Measurements from ENCODE around the gene FMNL2. TPM values are rescaled to one million over a fixed set of nuclear protein-coding genes. Genes with fewer than 3 reads are reported as not detected.
A peak's percentile ranks its signal among the peaks of the same experiment; 100 is the strongest.

The FMNL2 gene
- polyA plus RNA-seq (2013, experiment 1 of 2), result 37.5 TPM
- polyA plus RNA-seq (2013, experiment 2 of 2), result 33.6 TPM

DNA sequence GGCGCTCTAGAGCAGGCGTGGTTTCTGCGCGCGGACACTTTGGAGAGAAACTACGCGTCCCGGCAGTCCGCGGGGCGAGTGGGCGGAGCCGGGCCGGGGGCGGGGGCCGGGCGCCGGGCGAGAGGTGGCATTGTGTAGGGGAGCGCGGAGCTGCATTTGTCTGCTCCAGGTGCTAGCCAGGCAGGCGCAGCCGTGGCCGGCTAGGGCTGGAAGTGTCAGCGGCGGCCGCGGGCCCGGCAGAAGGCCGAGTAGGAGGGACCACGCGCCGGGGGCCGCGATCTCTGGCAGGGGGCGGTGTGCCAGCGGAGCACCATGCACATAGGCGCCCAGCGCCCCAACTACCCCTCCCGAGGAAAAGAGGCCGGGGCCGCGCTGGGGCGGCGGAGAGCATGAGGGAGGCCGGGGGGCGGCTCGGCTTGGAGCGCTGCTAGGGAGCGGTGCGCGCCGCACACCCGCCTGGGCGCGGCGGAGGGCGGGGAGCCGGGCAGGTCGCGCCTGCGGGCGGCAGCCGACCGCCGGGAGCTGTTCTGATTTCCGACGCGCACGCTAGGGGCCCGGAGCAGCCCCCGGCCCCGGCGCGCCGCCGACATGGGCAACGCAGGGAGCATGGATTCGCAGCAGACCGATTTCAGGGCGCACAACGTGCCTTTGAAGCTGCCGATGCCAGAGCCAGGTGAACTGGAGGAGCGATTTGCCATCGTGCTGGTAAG, at the start of gene FMNL2:
FMNL2 (plus strand) TSS at position 159 of the 710 bp plus-strand sequence.
- H3K36me3 ChIP-seq (ENCODE audit: control insufficient read depth, insufficient read depth, low read length), result no peaks in the 10 kb centered on the region
- H3K27ac ChIP-seq (ENCODE audit: low read depth, low read length, severe bottlenecking), result peak within 1 kb of the TSS; percentile 49
- H3K4me3 ChIP-seq (ENCODE audit: extremely low read depth, insufficient read depth, low read length, poor library complexity, severe bottlenecking), result peak within 1 kb of the TSS; percentile 96
- H3K9me3 ChIP-seq (ENCODE audit: control insufficient read depth, low read length), result no peaks in the 10 kb centered on the region
- WGBS, 2 experiments (ENCODE audit: insufficient coverage in 2 of 2), result 0% methylated on average over 63 to 83 of the region's 85 CpGs
- H3K4me1 ChIP-seq (ENCODE audit: control insufficient read depth, insufficient read depth, low read length, poor library complexity, severe bottlenecking), result peaks cover 11% of the 10 kb centered on the region

DNA sequence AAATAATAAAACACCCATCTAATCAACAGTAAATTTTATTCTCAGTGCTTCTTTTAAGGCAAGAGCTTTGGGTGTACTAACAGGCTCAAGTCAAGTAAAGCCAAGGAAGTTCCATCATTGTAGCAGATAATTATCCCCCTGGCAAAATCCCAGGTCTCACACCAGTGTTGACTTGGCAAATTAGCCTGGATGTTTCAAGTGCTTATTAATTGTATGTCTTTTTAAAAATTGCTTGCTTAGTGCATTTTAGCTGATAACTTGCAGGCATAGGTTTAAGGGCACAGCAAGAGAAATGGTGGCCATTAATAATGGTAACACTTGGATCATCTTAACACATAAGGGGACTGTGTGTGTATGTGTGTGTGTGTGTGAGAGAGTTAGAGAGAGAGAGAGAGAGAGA, 42.0 kb upstream of the FMNL2 start:
- H3K9me3 ChIP-seq (ENCODE audit: control insufficient read depth, low read length), result no peaks in the 10 kb centered on the region
- H3K27ac ChIP-seq (ENCODE audit: low read depth, low read length, severe bottlenecking), result no peak overlapping the region
- no peaks in the 10 kb centered on the region for H3K4me1 ChIP-seq (ENCODE audit: control insufficient read depth, insufficient read depth, low read length, poor library complexity, severe bottlenecking)
- no peak overlapping the region for H3K4me3 ChIP-seq (ENCODE audit: extremely low read depth, insufficient read depth, low read length, poor library complexity, severe bottlenecking)
- no peaks in the 10 kb centered on the region for H3K36me3 ChIP-seq (ENCODE audit: control insufficient read depth, insufficient read depth, low read length)

GRCh38 chr2:152297715-152298114, 37.3 kb upstream of the FMNL2 start:
- H3K36me3 ChIP-seq (ENCODE audit: control insufficient read depth, insufficient read depth, low read length), result no peaks in the 10 kb centered on the region
- H3K27ac ChIP-seq (ENCODE audit: low read depth, low read length, severe bottlenecking), result no peak overlapping the region
- no peaks in the 10 kb centered on the region for H3K9me3 ChIP-seq (ENCODE audit: control insufficient read depth, low read length)
- WGBS, 2 experiments (ENCODE audit: insufficient coverage in 2 of 2), result 100% methylated on average over 2 of the region's 2 CpGs; no CpG with 5 or more reads in 1 of the 2 experiments
- H3K4me3 ChIP-seq (ENCODE audit: extremely low read depth, insufficient read depth, low read length, poor library complexity, severe bottlenecking), result no peak overlapping the region
- no peaks in the 10 kb centered on the region for H3K4me1 ChIP-seq (ENCODE audit: control insufficient read depth, insufficient read depth, low read length, poor library complexity, severe bottlenecking)

- WGBS, 2 experiments (ENCODE audit: insufficient coverage in 2 of 2), result 80% methylated on average over 1 of the region's 1 CpG; no CpG with 5 or more reads in 1 of the 2 experiments
Observed at GRCh38 chr2:152298754-152299153, 36.2 kb upstream of the FMNL2 start.

DNA sequence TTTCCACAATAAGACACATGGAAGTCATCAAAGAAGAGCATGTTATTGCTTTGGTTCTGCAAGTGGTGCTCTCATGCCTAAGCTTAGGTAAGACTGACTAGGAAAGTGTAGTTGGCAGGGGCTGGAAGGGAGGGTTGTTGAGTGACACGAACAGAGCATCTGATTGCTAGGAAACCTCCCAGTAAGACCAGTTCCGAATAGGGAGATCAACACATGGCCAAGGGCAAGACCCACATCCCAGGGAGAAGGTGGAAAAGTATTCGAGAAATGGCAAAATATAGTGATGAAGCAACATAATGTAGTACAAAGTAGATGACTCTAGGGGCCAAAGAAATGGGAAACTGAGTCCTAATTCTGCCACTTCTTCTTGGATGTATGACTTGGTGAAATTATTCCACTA, 33.8 kb upstream of the FMNL2 start:
- Histone ChIP-seq H3K4me1 (ENCODE audit: control insufficient read depth, insufficient read depth, low read length, poor library complexity, severe bottlenecking) (no peaks in the 10 kb centered on the region), H3K9me3 (ENCODE audit: control insufficient read depth, low read length) (no peaks in the 10 kb centered on the region), H3K27ac (ENCODE audit: low read depth, low read length, severe bottlenecking) (no peak overlapping the region), H3K4me3 (ENCODE audit: extremely low read depth, insufficient read depth, low read length, poor library complexity, severe bottlenecking) (no peak overlapping the region), H3K36me3 (ENCODE audit: control insufficient read depth, insufficient read depth, low read length) (no peaks in the 10 kb centered on the region)
- WGBS, 2 experiments (ENCODE audit: insufficient coverage in 2 of 2), result 77 to 100% methylated on average over 3 of the region's 3 CpGs

More at GRCh38 chr2:152298754-152299153, 36.2 kb upstream of the FMNL2 start:
- no peak overlapping the region for H3K27ac ChIP-seq (ENCODE audit: low read depth, low read length, severe bottlenecking)
- H3K4me1 ChIP-seq (ENCODE audit: control insufficient read depth, insufficient read depth, low read length, poor library complexity, severe bottlenecking), result no peaks in the 10 kb centered on the region
- H3K4me3 ChIP-seq (ENCODE audit: extremely low read depth, insufficient read depth, low read length, poor library complexity, severe bottlenecking), result no peak overlapping the region
- H3K9me3 ChIP-seq (ENCODE audit: control insufficient read depth, low read length), result no peaks in the 10 kb centered on the region
- no peaks in the 10 kb centered on the region for H3K36me3 ChIP-seq (ENCODE audit: control insufficient read depth, insufficient read depth, low read length)

GRCh38 chr2:152303951-152304350, 31.0 kb upstream of the FMNL2 start:
- Histone ChIP-seq H3K4me3 (ENCODE audit: extremely low read depth, insufficient read depth, low read length, poor library complexity, severe bottlenecking) (no peak overlapping the region), H3K9me3 (ENCODE audit: control insufficient read depth, low read length) (no peaks in the 10 kb centered on the region)
- WGBS, 2 experiments (ENCODE audit: insufficient coverage in 2 of 2), result 89 to 100% methylated on average over 1 of the region's 2 CpGs

DNA sequence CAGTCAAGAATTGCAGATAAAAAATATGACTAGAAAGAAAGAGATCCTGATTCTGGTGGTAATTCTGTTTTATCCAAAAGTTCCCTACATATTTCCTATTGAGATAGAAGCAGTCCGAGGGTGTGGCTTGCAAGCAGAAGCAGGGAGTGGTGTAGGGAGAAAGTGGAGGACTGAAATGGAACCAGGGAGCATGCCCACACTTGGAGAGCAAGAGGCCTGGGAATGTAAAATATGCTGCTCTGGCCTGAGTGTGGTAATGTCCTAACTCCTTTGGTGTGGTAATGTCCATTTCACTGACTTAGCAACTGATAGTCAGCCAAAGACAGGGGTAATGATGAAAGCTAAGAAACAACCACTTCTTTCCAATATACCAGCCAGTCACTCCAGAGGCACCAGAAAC, 30.1 kb upstream of the FMNL2 start:
- Histone ChIP-seq H3K4me1 (ENCODE audit: control insufficient read depth, insufficient read depth, low read length, poor library complexity, severe bottlenecking) (no peaks in the 10 kb centered on the region), H3K9me3 (ENCODE audit: control insufficient read depth, low read length) (no peaks in the 10 kb centered on the region)

More at GRCh38 chr2:152303951-152304350, 31.0 kb upstream of the FMNL2 start:
- H3K4me1 ChIP-seq (ENCODE audit: control insufficient read depth, insufficient read depth, low read length, poor library complexity, severe bottlenecking), result no peaks in the 10 kb centered on the region
- H3K27ac ChIP-seq (ENCODE audit: low read depth, low read length, severe bottlenecking), result no peak overlapping the region
- H3K36me3 ChIP-seq (ENCODE audit: control insufficient read depth, insufficient read depth, low read length), result no peaks in the 10 kb centered on the region

DNA sequence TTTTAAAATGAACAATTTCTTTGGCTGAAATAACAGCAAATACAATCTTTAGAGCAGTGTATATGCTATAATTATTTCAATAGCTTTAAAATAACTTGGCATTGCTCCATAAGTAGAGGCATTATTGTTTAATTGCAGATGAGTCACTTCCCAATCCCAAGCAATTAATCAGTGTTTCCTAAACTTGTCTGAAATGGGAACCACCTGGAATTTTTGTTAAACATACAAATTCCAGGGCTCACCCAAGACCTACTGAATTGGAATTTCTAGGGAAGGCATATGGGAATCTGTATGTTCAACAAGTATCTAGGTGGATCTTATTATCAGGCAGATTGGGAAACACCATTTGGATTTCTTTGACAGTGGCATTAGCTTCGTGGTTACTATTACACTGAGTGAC, 27.1 kb upstream of the FMNL2 start:
- Histone ChIP-seq H3K9me3 (ENCODE audit: control insufficient read depth, low read length) (no peaks in the 10 kb centered on the region), H3K27ac (ENCODE audit: low read depth, low read length, severe bottlenecking) (no peak overlapping the region), H3K36me3 (ENCODE audit: control insufficient read depth, insufficient read depth, low read length) (no peaks in the 10 kb centered on the region), H3K4me3 (ENCODE audit: extremely low read depth, insufficient read depth, low read length, poor library complexity, severe bottlenecking) (no peak overlapping the region), H3K4me1 (ENCODE audit: control insufficient read depth, insufficient read depth, low read length, poor library complexity, severe bottlenecking) (no peaks in the 10 kb centered on the region)
- WGBS, 2 experiments (ENCODE audit: insufficient coverage in 2 of 2), result 75 to 100% methylated on average over 1 of the region's 1 CpG

More for the DNA sequence above, 30.1 kb upstream of the FMNL2 start:
- Histone ChIP-seq H3K27ac (ENCODE audit: low read depth, low read length, severe bottlenecking) (no peak overlapping the region), H3K36me3 (ENCODE audit: control insufficient read depth, insufficient read depth, low read length) (no peaks in the 10 kb centered on the region), H3K4me3 (ENCODE audit: extremely low read depth, insufficient read depth, low read length, poor library complexity, severe bottlenecking) (no peak overlapping the region)
- WGBS, 2 experiments (ENCODE audit: insufficient coverage in 2 of 2), result 100% methylated on average over 1 of the region's 1 CpG; no CpG with 5 or more reads in 1 of the 2 experiments

GRCh38 chr2:152309352-152310214, 25.4 kb upstream of the FMNL2 start:
- H3K9me3 ChIP-seq (ENCODE audit: control insufficient read depth, low read length), result no peaks in the 10 kb centered on the region
- H3K4me1 ChIP-seq (ENCODE audit: control insufficient read depth, insufficient read depth, low read length, poor library complexity, severe bottlenecking), result no peaks in the 10 kb centered on the region
- no peak overlapping the region for H3K27ac ChIP-seq (ENCODE audit: low read depth, low read length, severe bottlenecking)
- no peaks in the 10 kb centered on the region for H3K36me3 ChIP-seq (ENCODE audit: control insufficient read depth, insufficient read depth, low read length)
- H3K4me3 ChIP-seq (ENCODE audit: extremely low read depth, insufficient read depth, low read length, poor library complexity, severe bottlenecking), result no peak overlapping the region
- WGBS, 2 experiments (ENCODE audit: insufficient coverage in 2 of 2), result 81 to 91% methylated on average over 7 to 8 of the region's 13 CpGs

DNA sequence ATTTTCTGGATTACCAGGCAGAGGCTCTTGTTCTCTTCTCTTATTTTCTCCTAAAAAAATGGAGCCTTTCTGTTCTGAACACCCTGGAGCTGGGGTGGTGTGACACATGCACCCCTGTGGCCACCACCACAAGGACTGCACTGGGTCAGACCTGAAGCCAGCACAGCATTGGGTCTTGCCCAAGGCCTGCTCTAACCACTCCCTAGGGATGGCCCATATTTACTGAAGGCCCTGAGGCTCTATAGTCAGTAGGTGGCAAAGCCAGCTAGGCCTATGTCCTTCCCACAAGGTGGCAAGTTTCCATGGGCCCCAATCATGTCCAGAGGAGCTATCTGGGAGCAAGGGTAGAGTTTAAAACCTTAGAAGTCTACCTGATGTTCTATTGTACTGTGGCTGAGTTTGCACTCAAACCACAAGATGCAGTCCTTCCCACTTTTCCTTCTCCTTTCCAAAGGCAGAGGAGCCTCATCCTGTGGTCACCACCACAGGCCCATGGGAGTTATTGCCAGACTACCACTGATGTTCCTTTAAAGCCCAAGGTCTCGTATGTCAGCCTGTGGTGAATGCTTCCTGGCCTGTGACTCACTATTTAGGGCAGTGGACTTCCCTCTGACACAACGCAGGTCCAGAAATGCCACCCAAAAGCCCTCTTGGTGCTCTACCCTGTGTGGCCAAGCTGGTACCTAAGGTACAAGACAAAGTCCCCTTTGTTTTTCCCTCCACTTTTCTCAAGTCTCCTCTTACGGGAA, 15.0 kb upstream of the FMNL2 start:
- 78 to 84% methylated on average over 3 of the region's 3 CpGs for WGBS, 2 experiments (ENCODE audit: insufficient coverage in 2 of 2)
- Histone ChIP-seq H3K27ac (ENCODE audit: low read depth, low read length, severe bottlenecking) (no peak overlapping the region), H3K4me3 (ENCODE audit: extremely low read depth, insufficient read depth, low read length, poor library complexity, severe bottlenecking) (no peak overlapping the region), H3K4me1 (ENCODE audit: control insufficient read depth, insufficient read depth, low read length, poor library complexity, severe bottlenecking) (no peaks in the 10 kb centered on the region), H3K36me3 (ENCODE audit: control insufficient read depth, insufficient read depth, low read length) (no peaks in the 10 kb centered on the region), H3K9me3 (ENCODE audit: control insufficient read depth, low read length) (no peaks in the 10 kb centered on the region)

Data from mesodermal cell (in vitro differentiated cells).